HG02623 (cell line): Measurements from ENCODE around the gene EFEMP2.

Experiments used
- ATAC-seq: cut with Tn5 transposase; IDR thresholded peaks from one replicate; pipeline ENCODE4 v1.9.1; 2021; ENCODE audit warnings: moderate library complexity; ENCODE audit not compliant: unreplicated experiment

Gene EFEMP2

GRCh38 chr11:65867284-65868071 is 5.1 kb downstream of the EFEMP2 start:
- no peak for ATAC-seq

- ATAC-seq = no peak
Observed at GRCh38 chr11:65866509-65867283, 5.9 kb downstream of the EFEMP2 start.

GRCh38 chr11:65865550-65866172 is 6.9 kb downstream of the EFEMP2 start:
- no peak for ATAC-seq

GRCh38 chr11:65864706-65865471 is 7.7 kb downstream of the EFEMP2 start:
- no peak for ATAC-seq

GRCh38 chr11:65863889-65864705 is 8.5 kb downstream of the EFEMP2 start:
- no peak for ATAC-seq

- no peak for ATAC-seq
Observed at GRCh38 chr11:65862941-65863888, 9.4 kb downstream of the EFEMP2 start.

GRCh38 chr11:65862191-65862735 is 10.3 kb downstream of the EFEMP2 start:
- ATAC-seq = no peak

GRCh38 chr11:65861533-65862183 is 10.9 kb downstream of the EFEMP2 start:
- ATAC-seq = no peak

- ATAC-seq = no peak
Observed at GRCh38 chr11:65861165-65861505, 11.5 kb downstream of the EFEMP2 start.

- peak; percentile 25 for ATAC-seq
Observed at GRCh38 chr11:65860278-65861164, 12.1 kb downstream of the EFEMP2 start, which contains the start of gene MUS81. Gene MUS81, plus strand, starts transcription at chr11:65860433. Its CDS starts 321 bp downstream, at chr11:65860754.

- no peak for ATAC-seq
Observed at GRCh38 chr11:65859812-65860277, 12.8 kb downstream of the EFEMP2 start.

- ATAC-seq = peak; percentile 39
Observed at GRCh38 chr11:65859095-65859811, 13.3 kb downstream of the EFEMP2 start.

- no peak for ATAC-seq
Observed at GRCh38 chr11:65858681-65859087, 13.9 kb downstream of the EFEMP2 start.

- ATAC-seq = peak; percentile 44
Observed at GRCh38 chr11:65857853-65858680, 14.5 kb downstream of the EFEMP2 start, which contains the start of gene CFL1. Gene CFL1, minus strand, starts transcription at chr11:65858180. Its CDS starts 81 bp downstream, at chr11:65858099.

GRCh38 chr11:65857500-65857852 is 15.1 kb downstream of the EFEMP2 start:
- ATAC-seq = peak; percentile 1
